AG10803 (cell line): Measurements from ENCODE around the gene TRIM49D1.
"Not testable (repeated sequence)": the region's sequence is repeated elsewhere in the genome, so short reads cannot be mapped to it uniquely, and the experiment has no call there.

Experiments used
- DNase-seq: peaks from one replicate; pipeline ENCODE4 v3.0.0; 2010; ENCODE audit warnings: low read depth
- H3K4me3 ChIP-seq: 2 replicates; pipeline ENCODE4 v1.5.1; 2011; ENCODE audit warnings: mild to moderate bottlenecking, low read length, control low read depth
- TF ChIP-seq, protein P1 (sequence below): conservative IDR thresholded peaks from 2 replicates; pipeline ENCODE4 v1.5.1; 2011; ENCODE audit warnings: mild to moderate bottlenecking, low read length, control low read depth, inconsistent platforms

TRIM49D1 gene, protein sequence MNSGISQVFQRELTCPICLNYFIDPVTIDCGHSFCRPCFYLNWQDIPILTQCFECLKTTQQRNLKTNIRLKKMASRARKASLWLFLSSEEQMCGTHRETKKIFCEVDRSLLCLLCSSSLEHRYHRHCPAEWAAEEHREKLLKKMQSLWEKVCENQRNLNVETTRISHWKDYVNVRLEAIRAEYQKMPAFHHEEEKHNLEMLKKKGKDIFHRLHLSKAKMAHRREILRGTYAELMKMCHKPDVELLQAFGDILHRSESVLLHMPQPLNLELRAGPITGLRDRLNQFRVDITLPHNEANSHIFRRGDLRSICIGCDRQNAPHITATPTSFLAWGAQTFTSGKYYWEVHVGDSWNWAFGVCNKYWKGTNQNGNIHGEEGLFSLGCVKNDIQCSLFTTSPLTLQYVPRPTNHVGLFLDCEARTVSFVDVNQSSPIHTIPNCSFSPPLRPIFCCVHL

DNA sequence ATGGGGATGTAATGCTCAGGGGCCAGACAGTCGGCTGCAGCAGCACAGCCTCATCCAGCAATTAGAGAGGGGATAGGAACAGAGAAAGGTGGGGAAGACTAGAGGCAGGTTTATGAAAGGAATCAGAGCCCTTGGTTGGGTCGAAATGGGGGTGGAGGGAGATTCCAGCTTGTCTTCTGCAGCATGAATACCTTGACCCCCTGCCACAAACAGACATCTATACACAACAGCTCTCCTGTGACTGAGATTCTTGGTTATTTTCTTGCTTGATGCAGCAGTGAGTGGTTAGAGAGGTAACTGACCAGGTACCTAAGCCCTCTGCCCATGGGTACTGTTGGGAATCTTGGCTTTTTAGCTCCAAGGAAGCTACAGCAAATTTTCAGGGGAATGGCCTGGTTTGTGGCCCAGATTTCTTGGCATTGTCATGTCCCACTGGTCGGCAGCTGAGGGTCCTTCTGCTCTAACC is at the start of gene TRIM49D1:
TRIM49D1 (minus strand) TSS at position 51 of the 466 bp plus-strand sequence. CDS start 4,535 bp downstream, outside the sequence.
- TF ChIP-seq, protein P1, sequence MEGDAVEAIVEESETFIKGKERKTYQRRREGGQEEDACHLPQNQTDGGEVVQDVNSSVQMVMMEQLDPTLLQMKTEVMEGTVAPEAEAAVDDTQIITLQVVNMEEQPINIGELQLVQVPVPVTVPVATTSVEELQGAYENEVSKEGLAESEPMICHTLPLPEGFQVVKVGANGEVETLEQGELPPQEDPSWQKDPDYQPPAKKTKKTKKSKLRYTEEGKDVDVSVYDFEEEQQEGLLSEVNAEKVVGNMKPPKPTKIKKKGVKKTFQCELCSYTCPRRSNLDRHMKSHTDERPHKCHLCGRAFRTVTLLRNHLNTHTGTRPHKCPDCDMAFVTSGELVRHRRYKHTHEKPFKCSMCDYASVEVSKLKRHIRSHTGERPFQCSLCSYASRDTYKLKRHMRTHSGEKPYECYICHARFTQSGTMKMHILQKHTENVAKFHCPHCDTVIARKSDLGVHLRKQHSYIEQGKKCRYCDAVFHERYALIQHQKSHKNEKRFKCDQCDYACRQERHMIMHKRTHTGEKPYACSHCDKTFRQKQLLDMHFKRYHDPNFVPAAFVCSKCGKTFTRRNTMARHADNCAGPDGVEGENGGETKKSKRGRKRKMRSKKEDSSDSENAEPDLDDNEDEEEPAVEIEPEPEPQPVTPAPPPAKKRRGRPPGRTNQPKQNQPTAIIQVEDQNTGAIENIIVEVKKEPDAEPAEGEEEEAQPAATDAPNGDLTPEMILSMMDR, result no peak
- H3K4me3 ChIP-seq, result no peak within 1 kb of the TSS
- DNase-seq, result no peak

DNA sequence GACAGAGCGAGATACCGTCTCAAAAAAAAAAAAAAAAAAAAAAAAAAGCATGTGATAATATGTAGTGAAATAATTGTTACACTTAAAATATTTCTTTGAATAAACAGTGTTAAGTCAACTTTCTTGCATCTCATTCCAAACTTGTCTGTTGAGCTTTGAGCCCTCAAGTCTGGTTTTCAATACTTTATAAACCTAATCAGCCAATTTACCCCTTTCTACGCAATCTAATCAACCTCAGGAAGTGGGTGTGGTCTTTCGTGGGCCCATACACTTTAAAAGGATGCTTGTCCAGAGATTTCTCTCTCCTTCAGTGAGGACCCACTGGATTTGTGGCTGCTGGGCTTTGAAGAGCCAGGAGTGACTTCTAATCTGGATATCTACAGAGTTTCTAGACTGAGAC is 43.7 kb upstream of the TRIM49D1 start, which contains the start of gene TRIM64:
TRIM64 (plus strand) TSS at position 301 of the 400 bp plus-strand sequence. CDS start 2,467 bp downstream, outside the sequence.
- H3K4me3 ChIP-seq, DNase-seq: not testable (repeated sequence)

DNA sequence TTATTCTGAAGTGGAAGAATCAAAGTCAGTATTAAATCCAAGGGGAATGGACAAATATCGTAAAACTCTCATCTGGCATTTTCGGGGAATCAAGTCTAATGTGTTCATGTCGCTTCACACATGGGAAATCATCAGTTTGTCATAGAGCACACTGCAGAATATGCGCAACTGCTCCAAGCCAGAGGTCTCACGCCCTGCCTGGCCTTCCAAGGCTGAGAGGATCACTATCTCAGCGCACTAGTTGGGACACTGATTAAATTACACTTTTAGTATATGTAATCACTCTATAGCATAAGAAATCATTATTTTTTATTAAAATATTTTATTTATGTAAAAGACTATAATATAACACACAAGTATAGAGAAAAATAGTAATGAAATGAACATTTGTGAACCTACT is 38.8 kb upstream of the TRIM49D1 start:
- DNase-seq, H3K4me3 ChIP-seq: not testable (repeated sequence)

DNA sequence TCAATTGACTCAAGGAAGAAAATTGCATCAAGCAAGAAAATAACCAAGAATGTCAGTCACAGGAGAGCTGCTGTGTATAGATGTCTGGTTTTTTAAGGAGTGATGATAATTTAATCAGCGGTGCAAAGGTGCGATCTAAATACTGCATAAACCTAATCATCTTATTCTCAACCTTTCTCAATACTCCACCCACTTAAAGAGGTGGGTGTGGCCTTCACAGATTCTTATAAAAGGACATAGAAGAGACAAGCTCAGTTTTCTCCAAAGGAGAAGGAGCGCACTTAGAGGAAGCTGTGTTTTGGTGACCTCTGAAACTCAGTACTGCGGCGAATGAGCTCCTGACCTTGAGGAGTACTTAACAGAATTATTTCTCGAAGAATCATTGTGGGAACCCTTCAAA is 1.7 kb upstream of the TRIM49D1 start, which contains the start of gene TRIM49D2:
TRIM49D2 (plus strand) TSS at position 301 of the 400 bp plus-strand sequence. CDS start 2,698 bp downstream, outside the sequence.
- not testable (repeated sequence) for H3K4me3 ChIP-seq, DNase-seq

DNA sequence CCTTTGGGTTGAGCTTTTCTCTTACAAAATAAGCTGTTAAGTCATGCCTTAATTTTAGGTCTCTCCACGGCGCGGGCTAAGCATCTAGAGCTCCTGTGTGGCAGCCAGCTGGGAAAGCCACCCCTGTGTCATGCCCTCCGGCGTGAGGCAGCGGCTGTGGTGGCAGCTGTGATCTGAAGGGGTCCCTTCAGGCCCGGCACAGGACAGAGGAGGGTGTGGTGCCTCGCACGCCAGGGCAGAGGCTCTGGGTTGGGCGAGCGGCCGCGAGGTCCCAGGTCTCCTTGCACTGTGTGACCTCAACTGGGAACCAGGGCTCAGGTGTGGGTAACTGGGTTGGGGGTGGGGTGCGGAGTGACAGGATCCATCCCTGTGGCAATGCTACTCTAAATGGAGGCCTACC is 21.2 kb downstream of the TRIM49D1 start:
- DNase-seq, H3K4me3 ChIP-seq: not testable (repeated sequence)

DNA sequence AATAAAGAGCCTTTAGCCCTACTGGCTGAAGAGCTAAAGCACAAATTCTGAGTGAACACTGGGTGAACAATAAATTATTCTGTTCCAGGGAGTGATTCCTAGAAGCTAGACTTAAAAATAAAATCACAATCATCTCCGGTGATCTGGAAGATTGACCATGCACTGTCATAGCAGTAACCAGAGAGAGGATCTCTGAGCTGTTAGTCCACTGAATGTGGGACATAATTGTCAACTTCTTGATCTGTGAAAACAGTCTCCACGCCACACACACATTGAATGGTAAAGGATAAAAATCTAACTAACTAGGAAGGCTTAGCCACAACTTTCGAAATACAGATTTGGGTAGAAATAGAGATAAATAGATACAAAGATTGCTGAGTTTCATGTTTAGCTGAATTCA is 28.8 kb downstream of the TRIM49D1 start:
- not testable (repeated sequence) for DNase-seq, H3K4me3 ChIP-seq

DNA sequence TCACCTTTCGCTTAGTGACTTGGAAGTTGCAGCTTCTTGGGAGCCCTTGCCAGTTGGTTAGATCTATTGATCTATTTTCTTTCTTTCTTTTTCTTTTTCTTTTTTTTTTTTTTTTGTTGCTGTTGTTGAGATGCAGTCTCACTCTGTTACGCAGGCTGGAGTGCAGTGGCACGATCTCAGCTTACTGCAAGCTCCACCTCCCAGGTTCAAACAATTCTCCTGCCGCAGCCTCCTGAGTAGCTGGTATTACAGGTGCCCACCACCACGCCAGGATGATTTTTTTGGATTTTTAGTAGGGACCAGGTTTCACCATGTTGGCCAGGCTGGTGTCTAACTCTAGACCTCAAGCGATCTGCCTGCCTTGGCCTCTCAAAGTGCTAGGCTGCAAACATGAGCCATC is 44.5 kb downstream of the TRIM49D1 start:
- H3K4me3 ChIP-seq, DNase-seq: not testable (repeated sequence)

DNA sequence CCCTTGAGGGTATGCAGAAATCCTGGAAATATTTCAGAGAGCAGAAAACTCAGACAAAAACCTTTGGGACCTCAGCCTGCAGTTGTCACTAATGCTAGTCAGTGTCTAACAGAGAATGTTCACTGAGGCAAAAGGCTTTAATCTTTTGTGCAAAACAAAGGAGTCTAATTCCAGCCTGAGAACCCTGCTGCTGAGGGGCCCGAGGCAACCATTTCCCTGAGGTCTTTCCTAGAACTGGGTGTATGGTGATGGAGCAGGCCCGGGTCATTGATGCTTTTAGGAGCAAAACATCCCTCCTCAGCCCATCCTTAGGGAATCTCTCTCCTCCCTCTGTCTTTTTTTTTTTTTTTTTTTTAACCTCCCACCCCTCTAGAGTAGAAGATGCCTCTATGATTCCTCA is 49.5 kb downstream of the TRIM49D1 start:
- not testable (repeated sequence) for DNase-seq, H3K4me3 ChIP-seq

DNA sequence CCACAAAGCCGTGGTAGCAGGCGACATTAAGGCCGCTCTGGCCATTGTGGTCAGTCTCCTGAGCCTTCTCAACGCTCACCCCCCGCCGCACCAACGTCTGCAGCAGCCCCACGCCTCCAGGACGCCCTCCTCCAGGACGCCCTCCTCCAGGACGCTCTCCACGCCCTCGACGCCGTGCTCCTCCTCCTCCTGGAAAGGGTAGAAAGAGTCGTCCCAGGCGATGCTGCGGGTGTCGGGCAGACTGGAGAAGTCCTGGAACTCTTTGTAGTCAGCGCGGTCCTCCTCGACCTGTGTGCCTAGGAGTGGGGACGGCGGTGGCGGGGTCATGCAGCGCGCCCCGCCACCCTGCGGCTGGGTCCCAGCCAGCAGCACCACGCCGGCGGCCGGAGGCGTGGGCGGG is 56.8 kb downstream of the TRIM49D1 start:
- DNase-seq, H3K4me3 ChIP-seq: not testable (repeated sequence)

DNA sequence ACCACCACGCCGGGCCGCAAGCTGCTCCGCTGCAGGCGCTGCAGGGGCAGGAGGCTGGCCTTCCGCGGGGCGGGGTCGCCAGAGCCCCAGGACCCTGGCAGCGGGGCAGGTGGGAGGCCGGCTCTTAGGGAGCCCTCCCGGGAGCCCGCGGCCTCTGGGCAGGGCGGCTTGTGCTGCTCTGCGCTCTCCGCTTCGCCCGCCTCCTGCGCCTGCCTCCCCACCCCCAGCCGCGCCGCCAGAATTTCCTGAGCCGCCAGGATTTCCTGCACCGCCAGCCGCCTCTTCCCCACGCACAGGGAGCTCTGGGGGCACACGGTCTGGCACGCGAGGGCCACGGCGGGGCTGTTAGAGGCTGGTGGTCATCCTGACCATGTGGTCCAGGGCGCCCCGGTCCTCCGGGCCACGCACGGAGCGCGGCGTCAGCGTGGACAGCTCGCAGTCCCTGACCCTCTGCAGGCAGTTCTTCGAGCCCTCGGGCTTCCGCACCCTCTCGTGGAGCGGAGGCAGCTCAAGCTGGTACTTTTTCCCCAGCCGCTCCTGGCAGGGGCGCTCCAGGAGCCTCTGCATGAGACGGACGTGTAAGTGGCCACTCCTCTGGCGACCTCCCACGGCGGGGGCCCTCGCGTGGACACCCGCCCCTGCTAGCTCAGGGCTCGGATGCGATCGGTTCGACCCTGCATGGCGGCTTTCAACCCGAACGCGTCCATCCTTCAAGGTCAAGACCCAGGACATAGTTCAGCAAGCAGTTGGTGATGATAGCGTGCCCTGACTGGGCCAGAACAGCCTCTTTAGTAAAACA is 57.9 kb downstream of the TRIM49D1 start:
- not testable (repeated sequence) for H3K4me3 ChIP-seq, DNase-seq
